Brain microvascular endothelial cell (primary cell): ENCODE results near the gene CHIC1.
"Not testable (repeated sequence)": the region's sequence is repeated elsewhere in the genome, so short reads cannot be mapped to it uniquely, and the experiment has no call there.

Source experiments
- DNase-seq: peaks from one replicate; pipeline ENCODE4 v3.0.0-alpha.2; 2020
- H3K27ac ChIP-seq: fragments of 250-450 bp; sonication (Bioruptor Pico); 2 replicates; pipeline ENCODE4 v1.5.1; 2020; ENCODE audit warnings: mild to moderate bottlenecking, moderate library complexity
- H3K27me3 ChIP-seq: fragments of 250-450 bp; sonication (Bioruptor Pico); replicated peaks from 2 replicates; pipeline ENCODE4 v1.5.1; 2020; ENCODE audit warnings: mild to moderate bottlenecking
- H3K36me3 ChIP-seq: fragments of 250-450 bp; sonication (Bioruptor Pico); replicated peaks from 2 replicates; pipeline ENCODE4 v1.5.1; 2020; ENCODE audit warnings: mild to moderate bottlenecking
- H3K4me3 ChIP-seq: 2 replicates; pipeline ENCODE4 v1.5.1; 2011; ENCODE audit warnings: low read depth, mild to moderate bottlenecking, control low read depth, low read length, moderate library complexity
- CTCF ChIP-seq: IDR thresholded peaks from 2 replicates; pipeline ENCODE4 v1.5.1; 2011; ENCODE audit warnings: low read depth, mild to moderate bottlenecking, moderate library complexity, low read length, control low read depth, inconsistent platforms; ENCODE audit errors: missing control alignments
- in situ Hi-C: cut with HindIII; loops from 2 replicates; pipeline ENCODE4 v1.10.0; 2017; ENCODE audit warnings: low sequenced_read_pairs, low pct_ligation_motif_present

CHIC1 gene

GRCh38 chrX:73562984-73563737, at the start of gene CHIC1:
Gene CHIC1, plus strand, starts transcription at chrX:73563197. Its CDS starts 88 bp downstream, at chrX:73563285.
- Histone ChIP-seq H3K27me3 (no peaks in the 10 kb centered on the region), H3K36me3 (no peaks in the 10 kb centered on the region), H3K4me3 (peak within 1 kb of the TSS; percentile 70), H3K27ac (peak within 1 kb of the TSS; percentile 73)
- in situ Hi-C loops: no loop called here
- TF ChIP-seq CTCF: no peak
- DNase-seq: peak; percentile 49

GRCh38 chrX:73522823-73523222, 40.2 kb upstream of the CHIC1 start:
- in situ Hi-C loops, H3K4me3 ChIP-seq, H3K36me3 ChIP-seq, H3K27me3 ChIP-seq, DNase-seq, H3K27ac ChIP-seq: not testable (repeated sequence)

- in situ Hi-C loops: no loop called here
Observed at GRCh38 chrX:73524906-73525305, 38.1 kb upstream of the CHIC1 start.

GRCh38 chrX:73525928-73526690, 36.9 kb upstream of the CHIC1 start:
- Histone ChIP-seq H3K4me3 (no peak overlapping the region), H3K27me3 (no peaks in the 10 kb centered on the region), H3K27ac (no peak overlapping the region), H3K36me3 (no peaks in the 10 kb centered on the region)
- DNase-seq: no peak
- TF ChIP-seq CTCF: no peak
- in situ Hi-C loops: no loop called here

More at GRCh38 chrX:73524906-73525305, 38.1 kb upstream of the CHIC1 start:
- no peaks in the 10 kb centered on the region for H3K36me3 ChIP-seq
- H3K27ac ChIP-seq: no peak overlapping the region
- TF ChIP-seq CTCF: no peak
- DNase-seq: no peak
- no peak overlapping the region for H3K4me3 ChIP-seq
- no peaks in the 10 kb centered on the region for H3K27me3 ChIP-seq

- H3K27ac ChIP-seq, H3K4me3 ChIP-seq, H3K27me3 ChIP-seq, H3K36me3 ChIP-seq, DNase-seq, in situ Hi-C loops: not testable (repeated sequence)
Observed at GRCh38 chrX:73531655-73532054, 31.3 kb upstream of the CHIC1 start.

- H3K27ac ChIP-seq: no peak overlapping the region
- no peak for DNase-seq
- no peak overlapping the region for H3K4me3 ChIP-seq
- no peaks in the 10 kb centered on the region for H3K36me3 ChIP-seq
- no peak for TF ChIP-seq CTCF
- no peaks in the 10 kb centered on the region for H3K27me3 ChIP-seq
- in situ Hi-C loops: no loop called here
Observed at GRCh38 chrX:73556159-73556558, 6.8 kb upstream of the CHIC1 start.

- Histone ChIP-seq H3K36me3 (no peaks in the 10 kb centered on the region), H3K27ac (no peak overlapping the region), H3K4me3 (no peak overlapping the region), H3K27me3 (no peaks in the 10 kb centered on the region)
- peak; percentile 3 for DNase-seq
- no peak for TF ChIP-seq CTCF
- in situ Hi-C loops: no loop called here
Observed at GRCh38 chrX:73561801-73562200, 1.2 kb upstream of the CHIC1 start.
